ENCODE data around the gene CCND1.

- no peak for TF ChIP-seq CTCF (IDR thresholded peaks at IDR 0.05)
- TF ChIP-seq POLR2A (IDR thresholded peaks at IDR 0.05): no peak
These were observed 41.5 kb upstream of the CCND1 start for GRCh38 chr11:69599502-69599901.

Measured in heart left ventricle (tissue), 13 donors.